DMS 273 treated with DMSO at 0.1 percent for 48 hours (cell line): ENCODE measurements around the gene TUBA4B.
A peak's percentile ranks its signal among the peaks of the same experiment; 100 is the strongest.
"Not testable (repeated sequence)": the region's sequence is repeated elsewhere in the genome, so short reads cannot be mapped to it uniquely, and the experiment has no call there.

Experiments used
- DNase-seq: peaks from one replicate; lab custom pipeline; 2025; lab: John Stamatoyannopoulos, UW

Gene TUBA4B

GRCh38 chr2:219277703-219278654, 24.9 kb downstream of the TUBA4B start:
- DNase-seq: peak; percentile 55

- no peak for DNase-seq
These were observed 25.7 kb downstream of the TUBA4B start for GRCh38 chr2:219278655-219279150.

- DNase-seq: peak; percentile 95
These were observed 26.3 kb downstream of the TUBA4B start, which contains the start of gene DNAJB2 for GRCh38 chr2:219279151-219279915. DNAJB2 (plus strand) TSS chr2:219279366; CDS start chr2:219279834, 468 bp downstream.

- DNase-seq: no peak
These were observed 27.0 kb downstream of the TUBA4B start for GRCh38 chr2:219279916-219280516.

GRCh38 chr2:219280651-219281050, 27.6 kb downstream of the TUBA4B start:
- DNase-seq: no peak

GRCh38 chr2:219281588-219281987, 28.5 kb downstream of the TUBA4B start:
- no peak for DNase-seq

- DNase-seq: no peak
These were observed 29.3 kb downstream of the TUBA4B start for GRCh38 chr2:219282375-219282774.

GRCh38 chr2:219282943-219283581, 30.0 kb downstream of the TUBA4B start:
- no peak for DNase-seq

- DNase-seq: no peak
These were observed 31.7 kb downstream of the TUBA4B start for GRCh38 chr2:219284501-219285372.

- DNase-seq: no peak
These were observed 32.3 kb downstream of the TUBA4B start for GRCh38 chr2:219285373-219285735.

- DNase-seq: peak; percentile 56
These were observed 32.9 kb downstream of the TUBA4B start for GRCh38 chr2:219285894-219286425.

GRCh38 chr2:219286436-219287115, 33.5 kb downstream of the TUBA4B start:
- no peak for DNase-seq

- DNase-seq: not testable (repeated sequence)
These were observed 34.0 kb downstream of the TUBA4B start for GRCh38 chr2:219287116-219287440.

- no peak for DNase-seq
These were observed 34.7 kb downstream of the TUBA4B start for GRCh38 chr2:219287580-219288265.

- no peak for DNase-seq
These were observed 36.1 kb downstream of the TUBA4B start for GRCh38 chr2:219289195-219289536.

- peak; percentile 70 for DNase-seq
These were observed 36.7 kb downstream of the TUBA4B start for GRCh38 chr2:219289537-219290361.

GRCh38 chr2:219290381-219291171, 37.5 kb downstream of the TUBA4B start:
- DNase-seq: no peak

- DNase-seq: no peak
These were observed 38.4 kb downstream of the TUBA4B start for GRCh38 chr2:219291394-219291793.
